HTERT RPE-1 (cell line): ENCODE data around the gene AREL1.

Experiments used
- in situ Hi-C: fragments of 300-500 bp; cut with MboI; formaldehyde crosslinking; loops from 4 replicates; pipeline ENCODE4 v1.14.3; 2020; ENCODE audit warnings: low sequenced_read_pairs

AREL1 gene

GRCh38 chr14:74638966-74639365 is 73.9 kb downstream of the AREL1 start:
- in situ Hi-C loops = no loop called here

- in situ Hi-C loops = no loop called here
Measured at GRCh38 chr14:74638066-74638465, 74.8 kb downstream of the AREL1 start.

GRCh38 chr14:74637178-74637550 is 75.7 kb downstream of the AREL1 start:
- in situ Hi-C loops = no loop called here

- in situ Hi-C loops = no loop called here
Measured at GRCh38 chr14:74636424-74637177, 76.3 kb downstream of the AREL1 start.

- in situ Hi-C loops = no loop called here
Measured at GRCh38 chr14:74635847-74636246, 77.0 kb downstream of the AREL1 start.

- in situ Hi-C loops = no loop called here
Measured at GRCh38 chr14:74634964-74635363, 77.9 kb downstream of the AREL1 start.

GRCh38 chr14:74634481-74634880 is 78.4 kb downstream of the AREL1 start:
- in situ Hi-C loops = no loop called here

GRCh38 chr14:74630881-74631690 is 81.8 kb downstream of the AREL1 start:
- in situ Hi-C loops = no loop called here

GRCh38 chr14:74628418-74628817 is 84.5 kb downstream of the AREL1 start:
- in situ Hi-C loops = no loop called here

GRCh38 chr14:74627076-74627475 is 85.8 kb downstream of the AREL1 start:
- in situ Hi-C loops = no loop called here

GRCh38 chr14:74622257-74622656 is 90.6 kb downstream of the AREL1 start:
- in situ Hi-C loops = no loop called here

- in situ Hi-C loops = no loop called here
Measured at GRCh38 chr14:74621556-74621955, 91.3 kb downstream of the AREL1 start.

GRCh38 chr14:74620923-74621322 is 92.0 kb downstream of the AREL1 start:
- in situ Hi-C loops = no loop called here

GRCh38 chr14:74620497-74620921 is 92.4 kb downstream of the AREL1 start:
- in situ Hi-C loops = no loop called here

- in situ Hi-C loops = no loop called here
Measured at GRCh38 chr14:74619672-74620131, 93.2 kb downstream of the AREL1 start.

- in situ Hi-C loops = no loop called here
Measured at GRCh38 chr14:74618078-74618952, 94.6 kb downstream of the AREL1 start.

- in situ Hi-C loops = no loop called here
Measured at GRCh38 chr14:74616996-74617700, 95.7 kb downstream of the AREL1 start.

GRCh38 chr14:74616507-74616906 is 96.4 kb downstream of the AREL1 start:
- in situ Hi-C loops = no loop called here

GRCh38 chr14:74615735-74616134 is 97.1 kb downstream of the AREL1 start:
- in situ Hi-C loops = no loop called here
